ENCODE measurements around the gene VSTM5.

Gene VSTM5

GRCh38 chr11:93817426-93818348, 32.7 kb downstream of the VSTM5 start:
- TF ChIP-seq CTCF (IDR thresholded peaks at IDR 0.05; ENCODE audit: low read depth, low read length) = no peak
- DNase-seq (ENCODE audit: extremely low read depth, low read depth) = no peak

- DNase-seq (ENCODE audit: extremely low read depth, low read depth) = no peak
- no peak for TF ChIP-seq CTCF (IDR thresholded peaks at IDR 0.05; ENCODE audit: low read depth, low read length)
Observed at GRCh38 chr11:93814966-93815633, 35.3 kb downstream of the VSTM5 start.

- DNase-seq (ENCODE audit: extremely low read depth, low read depth) = no peak
- TF ChIP-seq CTCF (IDR thresholded peaks at IDR 0.05; ENCODE audit: low read depth, low read length) = no peak
Observed at GRCh38 chr11:93813974-93814373, 36.4 kb downstream of the VSTM5 start.

- DNase-seq (ENCODE audit: extremely low read depth, low read depth) = no peak
- no peak for TF ChIP-seq CTCF (IDR thresholded peaks at IDR 0.05; ENCODE audit: low read depth, low read length)
Observed at GRCh38 chr11:93807980-93808379, 42.4 kb downstream of the VSTM5 start.

GRCh38 chr11:93804879-93805278, 45.5 kb downstream of the VSTM5 start:
- no peak for DNase-seq (ENCODE audit: extremely low read depth, low read depth)

GRCh38 chr11:93801366-93801765, 49.1 kb downstream of the VSTM5 start:
- TF ChIP-seq CTCF (IDR thresholded peaks at IDR 0.05; ENCODE audit: low read depth, low read length) = no peak
- no peak for DNase-seq (ENCODE audit: extremely low read depth, low read depth)

More at GRCh38 chr11:93804879-93805278, 45.5 kb downstream of the VSTM5 start:
- no peak for TF ChIP-seq CTCF (IDR thresholded peaks at IDR 0.05; ENCODE audit: low read depth, low read length)
